CD14-positive monocyte (primary cell): ENCODE data around the gene GTPBP6. TPM values are rescaled to one million over a fixed set of nuclear protein-coding genes. Genes with fewer than 3 reads are reported as not detected.

Source experiments
- DNase-seq, 3 donors: peaks; one replicate each; pipeline ENCODE4 v3.0.0-alpha.2; 2011 to 2022
- H2AFZ ChIP-seq: 2 replicates; pipeline ENCODE4 v1.6.0; 2012; ENCODE audit warnings: mild to moderate bottlenecking, low read depth, low read length, inconsistent platforms; ENCODE audit not compliant: insufficient read depth, poor library complexity, severe bottlenecking
- H3K27ac ChIP-seq, 2 donors: 1 replicate in 1 of 2; 2 replicates in 1 of 2; pipeline ENCODE4 v1.5.1; 2012 to 2013; ENCODE audit warnings: low read length in 2 of 2, control low read depth in 1 of 2, inconsistent platforms in 1 of 2, low read depth in 1 of 2, mild to moderate bottlenecking in 1 of 2
- H3K27me3 ChIP-seq, 2 donors: one replicate each; pipeline versions ENCODE4 v1.6.0 to v1.6.1; 2011 to 2013; ENCODE audit warnings: low read length in 2 of 2; ENCODE audit not compliant: control insufficient read depth in 2 of 2, insufficient read depth in 2 of 2
- H3K36me3 ChIP-seq, 2 donors: replicated peaks in 1 of 2; 1 replicate in 1 of 2; 2 replicates in 1 of 2; pipeline versions ENCODE4 v1.5.1 to v1.6.1; 2012 to 2013; ENCODE audit warnings: low read length in 2 of 2, control low read depth in 1 of 2, inconsistent platforms in 1 of 2, mild to moderate bottlenecking in 1 of 2; ENCODE audit not compliant: insufficient read depth in 2 of 2, control insufficient read depth in 1 of 2
- H3K4me1 ChIP-seq, 2 donors: 1 replicate in 1 of 2; 2 replicates in 1 of 2; pipeline versions ENCODE4 v1.5.1 to v1.6.1; 2012 to 2013; ENCODE audit warnings: low read length in 2 of 2, control low read depth in 1 of 2, inconsistent platforms in 1 of 2, mild to moderate bottlenecking in 1 of 2, moderate library complexity in 1 of 2; ENCODE audit not compliant: insufficient read depth in 2 of 2, control insufficient read depth in 1 of 2
- H3K4me2 ChIP-seq: replicated peaks from 2 replicates; pipeline ENCODE3; 2012; ENCODE audit warnings: low read length, moderate library complexity, mild to moderate bottlenecking; ENCODE audit not compliant: poor library complexity, severe bottlenecking; ENCODE audit errors: extremely low read depth
- H3K4me3 ChIP-seq, 3 experiments: fragments of 200-600 bp in 1 of 3; sonication (generic) in 1 of 3; replicated peaks in 1 of 3; 1 replicate in 2 of 3; 2 replicates in 1 of 3; pipeline ENCODE4 v1.5.1; 2011 to 2013; ENCODE audit warnings: low read length in 3 of 3, mild to moderate bottlenecking in 3 of 3, control low read depth in 2 of 3, low read depth in 2 of 3, inconsistent platforms in 1 of 3, moderate library complexity in 1 of 3
- H3K79me2 ChIP-seq: 2 replicates; pipeline ENCODE4 v1.6.0; 2012; ENCODE audit warnings: mild to moderate bottlenecking, control low read depth, inconsistent platforms, low read length, moderate library complexity; ENCODE audit not compliant: insufficient read depth
- H3K9ac ChIP-seq: 2 replicates; pipeline ENCODE4 v1.6.0; 2017; ENCODE audit warnings: low read length, mild to moderate bottlenecking; ENCODE audit not compliant: insufficient read depth, poor library complexity, severe bottlenecking
- H3K9me3 ChIP-seq, 2 donors: replicated peaks in 1 of 2; 1 replicate in 1 of 2; 2 replicates in 1 of 2; pipeline versions ENCODE4 v1.5.1 to v1.6.1; 2012 to 2013; ENCODE audit warnings: low read length in 2 of 2, control low read depth in 1 of 2; ENCODE audit not compliant: control insufficient read depth in 1 of 2, insufficient read depth in 1 of 2
- H4K20me1 ChIP-seq: 2 replicates; pipeline ENCODE4 v1.6.0; 2012; ENCODE audit warnings: mild to moderate bottlenecking, low read length, control low read depth, moderate library complexity; ENCODE audit not compliant: insufficient read depth
- H3K27ac Mint-ChIP-seq, 7 donors: one replicate each; pipeline ENCODE4 v1.8.0; 2020; ENCODE audit warnings: mild to moderate bottlenecking in 7 of 7, mixed read lengths in 7 of 7, moderate library complexity in 6 of 7, inconsistent platforms in 2 of 7
- H3K27me3 Mint-ChIP-seq, 3 donors: one replicate each; pipeline ENCODE4 v1.8.0; 2021 to 2022; ENCODE audit warnings: low read depth in 3 of 3, mild to moderate bottlenecking in 3 of 3, mixed read lengths in 3 of 3, moderate library complexity in 3 of 3, inconsistent platforms in 1 of 3
- H3K36me3 Mint-ChIP-seq, 2 donors: one replicate each; pipeline ENCODE4 v1.8.0; 2020; ENCODE audit warnings: mixed read lengths in 2 of 2, inconsistent platforms in 1 of 2, mild to moderate bottlenecking in 1 of 2
- H3K4me1 Mint-ChIP-seq: one replicate; pipeline ENCODE4 v1.8.0; 2020; ENCODE audit warnings: mild to moderate bottlenecking, mixed read lengths
- H3K4me3 Mint-ChIP-seq, 2 donors: one replicate each; pipeline ENCODE4 v1.8.0; 2020; ENCODE audit warnings: mild to moderate bottlenecking in 2 of 2, mixed read lengths in 2 of 2, moderate library complexity in 1 of 2
- H3K9me3 Mint-ChIP-seq, 7 donors: one replicate each; pipeline ENCODE4 v1.8.0; 2020 to 2022; ENCODE audit warnings: mixed read lengths in 7 of 7, mild to moderate bottlenecking in 6 of 7, moderate library complexity in 6 of 7, inconsistent platforms in 2 of 7
- WGBS: methylation state at CpG from one replicate; pipeline ENCODE4 v1.1.5; 2013; ENCODE audit warnings: missing lambda C conversion rate; ENCODE audit not compliant: insufficient coverage; 5-methylcytosine and 5-hydroxymethylcytosine counted together
- intact Hi-C, 2 donors: fragments of 100-400 bp; cut with micrococcal nuclease; formaldehyde crosslinking; loops; one replicate each; pipeline versions ENCODE4 v1.15.0 to v1.15.1; 2023
- polyA plus RNA-seq, 3 donors: library from polyadenylated mRNA; depleted of rRNA in 1 of 3; unstranded in 2 of 3; stranded (reverse) in 1 of 3; fragments of 300-500 nt in 2 of 3; fragments of >200 nt in 1 of 3; fragmentation: Illumina TruSeq in 2 of 3; gene quantifications; 1 replicate in 2 of 3; 2 replicates in 1 of 3; pipeline ENCODE4 v1.2.3, GENCODE V29; 2012 to 2021
- TF ChIP-seq, protein P1 (sequence below): fragments of 200-600 bp; IDR thresholded peaks from one replicate; pipeline ENCODE4 v1.8.0; 2022; ENCODE audit warnings: antibody characterized with exemption, mild to moderate bottlenecking

GTPBP6 gene
- polyA plus RNA-seq, 3 donors: 17.2 to 39.3 (median 27.0) TPM

DNA sequence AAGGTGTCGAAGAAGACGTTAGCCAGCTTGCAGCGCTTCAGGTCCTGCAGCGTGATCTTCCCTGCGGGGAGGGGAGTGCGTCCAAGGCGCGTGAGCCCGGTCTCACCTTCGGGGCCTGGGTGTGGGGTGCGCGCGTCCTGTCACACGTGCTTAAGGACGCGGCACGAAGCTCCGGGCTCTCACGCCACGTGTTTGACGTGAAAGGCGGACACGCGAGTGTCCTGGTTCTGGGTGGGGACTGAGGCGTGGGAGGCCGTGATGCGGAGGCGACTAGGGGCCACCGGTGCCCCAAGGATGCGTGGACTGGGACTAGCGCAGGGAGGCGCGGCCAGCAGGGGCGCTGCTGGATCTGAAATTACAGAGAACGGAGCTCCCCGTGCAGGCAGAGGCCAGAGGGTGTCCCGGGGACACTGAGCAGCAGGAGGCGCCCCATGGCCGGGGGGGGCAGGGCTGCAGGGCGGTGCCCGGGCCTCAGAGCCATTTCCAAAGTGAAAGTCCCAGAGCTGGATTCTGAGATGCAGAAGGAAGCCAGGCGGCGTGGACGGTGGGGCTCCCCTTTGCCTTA is 20.3 kb upstream of the GTPBP6 start:
- peaks cover 34 to 56% of the 10 kb centered on the region in 2 donors for H3K36me3 Mint-ChIP-seq
- WGBS: 97% methylated on average over 39 of the region's 44 CpGs
- no peak overlapping the region for H3K4me3 Mint-ChIP-seq
- Histone ChIP-seq H3K27me3 (no peaks in the 10 kb centered on the region), H3K27ac (no peak overlapping the region), H3K4me2 (no peak overlapping the region), H3K36me3 (peaks cover 6 to 26% of the 10 kb centered on the region in 2 donors), H2AFZ (no peak overlapping the region), H3K9me3 (peaks cover 33 to 72% of the 10 kb centered on the region in 2 donors), H3K4me1 (no peaks in the 10 kb centered on the region), H3K79me2 (no peaks in the 10 kb centered on the region), H4K20me1 (no peaks in the 10 kb centered on the region), H3K4me3 (no peak overlapping the region), H3K9ac (no peak overlapping the region)
- intact Hi-C loops: no loop called here
- no peak for DNase-seq
- H3K4me1 Mint-ChIP-seq: no peaks in the 10 kb centered on the region
- peaks cover 29 to 64% (median 44%) of the 10 kb centered on the region in 7 donors for H3K9me3 Mint-ChIP-seq
- H3K27me3 Mint-ChIP-seq: peaks cover 0 to 6% (median 0%) of the 10 kb centered on the region in 3 donors
- TF ChIP-seq, protein P1, sequence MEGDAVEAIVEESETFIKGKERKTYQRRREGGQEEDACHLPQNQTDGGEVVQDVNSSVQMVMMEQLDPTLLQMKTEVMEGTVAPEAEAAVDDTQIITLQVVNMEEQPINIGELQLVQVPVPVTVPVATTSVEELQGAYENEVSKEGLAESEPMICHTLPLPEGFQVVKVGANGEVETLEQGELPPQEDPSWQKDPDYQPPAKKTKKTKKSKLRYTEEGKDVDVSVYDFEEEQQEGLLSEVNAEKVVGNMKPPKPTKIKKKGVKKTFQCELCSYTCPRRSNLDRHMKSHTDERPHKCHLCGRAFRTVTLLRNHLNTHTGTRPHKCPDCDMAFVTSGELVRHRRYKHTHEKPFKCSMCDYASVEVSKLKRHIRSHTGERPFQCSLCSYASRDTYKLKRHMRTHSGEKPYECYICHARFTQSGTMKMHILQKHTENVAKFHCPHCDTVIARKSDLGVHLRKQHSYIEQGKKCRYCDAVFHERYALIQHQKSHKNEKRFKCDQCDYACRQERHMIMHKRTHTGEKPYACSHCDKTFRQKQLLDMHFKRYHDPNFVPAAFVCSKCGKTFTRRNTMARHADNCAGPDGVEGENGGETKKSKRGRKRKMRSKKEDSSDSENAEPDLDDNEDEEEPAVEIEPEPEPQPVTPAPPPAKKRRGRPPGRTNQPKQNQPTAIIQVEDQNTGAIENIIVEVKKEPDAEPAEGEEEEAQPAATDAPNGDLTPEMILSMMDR: no peak
- no peak overlapping the region for H3K27ac Mint-ChIP-seq

DNA sequence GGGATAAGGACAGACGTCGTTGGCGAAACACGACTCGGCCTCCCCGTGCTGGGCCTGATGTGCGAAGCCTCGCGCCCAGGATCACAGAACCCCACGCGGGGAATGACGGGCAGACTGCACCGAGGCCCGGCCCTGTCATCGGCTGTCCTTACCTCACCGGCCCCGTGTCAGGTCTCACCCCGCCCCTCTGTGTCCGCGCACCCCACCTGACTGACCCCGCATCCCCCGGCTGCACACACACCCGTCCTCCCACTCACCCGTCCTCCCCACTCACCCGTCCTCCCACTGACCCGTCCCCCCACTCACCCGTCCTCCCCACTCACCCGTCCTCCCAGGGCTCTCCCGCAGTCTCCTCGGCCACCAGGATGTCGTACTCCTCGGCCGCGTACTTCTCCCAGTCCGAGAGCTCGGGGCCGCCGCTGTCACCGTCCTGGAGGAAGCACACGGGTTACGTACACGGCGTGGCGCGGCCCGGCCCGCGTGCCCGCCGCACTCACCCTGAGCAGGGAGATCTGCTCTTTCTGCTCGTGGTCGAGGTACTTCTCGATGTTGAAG is 19.8 kb upstream of the GTPBP6 start:
- Histone ChIP-seq H3K36me3 (peaks cover 6 to 26% of the 10 kb centered on the region in 2 donors), H2AFZ (no peak overlapping the region), H3K4me2 (no peak overlapping the region), H3K9ac (no peak overlapping the region), H3K27ac (no peak overlapping the region), H3K27me3 (no peaks in the 10 kb centered on the region), H3K9me3 (peaks cover 33 to 67% of the 10 kb centered on the region in 2 donors), H3K4me3 (no peak overlapping the region), H3K4me1 (no peaks in the 10 kb centered on the region), H4K20me1 (no peaks in the 10 kb centered on the region), H3K79me2 (no peaks in the 10 kb centered on the region)
- no peak for DNase-seq
- no peaks in the 10 kb centered on the region for H3K4me1 Mint-ChIP-seq
- H3K9me3 Mint-ChIP-seq: peaks cover 29 to 60% (median 44%) of the 10 kb centered on the region in 7 donors
- intact Hi-C loops: no loop called here
- no peak overlapping the region for H3K27ac Mint-ChIP-seq
- TF ChIP-seq, protein P1: no peak
- H3K27me3 Mint-ChIP-seq: peaks cover 0 to 6% (median 0%) of the 10 kb centered on the region in 3 donors
- H3K36me3 Mint-ChIP-seq: peaks cover 34 to 57% of the 10 kb centered on the region in 2 donors
- H3K4me3 Mint-ChIP-seq: no peak overlapping the region
- 92% methylated on average over 49 of the region's 53 CpGs for WGBS
